Iris pigment epithelial cell (primary cell): ENCODE results near the gene PDCD7.
"Not testable (repeated sequence)": the region's sequence is repeated elsewhere in the genome, so short reads cannot be mapped to it uniquely, and the experiment has no call there.

Experiments used
- DNase-seq: peaks from one replicate; pipeline ENCODE4 v3.0.0-alpha.2; 2011; ENCODE audit warnings: low read depth

The PDCD7 gene, protein sequence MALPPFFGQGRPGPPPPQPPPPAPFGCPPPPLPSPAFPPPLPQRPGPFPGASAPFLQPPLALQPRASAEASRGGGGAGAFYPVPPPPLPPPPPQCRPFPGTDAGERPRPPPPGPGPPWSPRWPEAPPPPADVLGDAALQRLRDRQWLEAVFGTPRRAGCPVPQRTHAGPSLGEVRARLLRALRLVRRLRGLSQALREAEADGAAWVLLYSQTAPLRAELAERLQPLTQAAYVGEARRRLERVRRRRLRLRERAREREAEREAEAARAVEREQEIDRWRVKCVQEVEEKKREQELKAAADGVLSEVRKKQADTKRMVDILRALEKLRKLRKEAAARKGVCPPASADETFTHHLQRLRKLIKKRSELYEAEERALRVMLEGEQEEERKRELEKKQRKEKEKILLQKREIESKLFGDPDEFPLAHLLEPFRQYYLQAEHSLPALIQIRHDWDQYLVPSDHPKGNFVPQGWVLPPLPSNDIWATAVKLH

DNA sequence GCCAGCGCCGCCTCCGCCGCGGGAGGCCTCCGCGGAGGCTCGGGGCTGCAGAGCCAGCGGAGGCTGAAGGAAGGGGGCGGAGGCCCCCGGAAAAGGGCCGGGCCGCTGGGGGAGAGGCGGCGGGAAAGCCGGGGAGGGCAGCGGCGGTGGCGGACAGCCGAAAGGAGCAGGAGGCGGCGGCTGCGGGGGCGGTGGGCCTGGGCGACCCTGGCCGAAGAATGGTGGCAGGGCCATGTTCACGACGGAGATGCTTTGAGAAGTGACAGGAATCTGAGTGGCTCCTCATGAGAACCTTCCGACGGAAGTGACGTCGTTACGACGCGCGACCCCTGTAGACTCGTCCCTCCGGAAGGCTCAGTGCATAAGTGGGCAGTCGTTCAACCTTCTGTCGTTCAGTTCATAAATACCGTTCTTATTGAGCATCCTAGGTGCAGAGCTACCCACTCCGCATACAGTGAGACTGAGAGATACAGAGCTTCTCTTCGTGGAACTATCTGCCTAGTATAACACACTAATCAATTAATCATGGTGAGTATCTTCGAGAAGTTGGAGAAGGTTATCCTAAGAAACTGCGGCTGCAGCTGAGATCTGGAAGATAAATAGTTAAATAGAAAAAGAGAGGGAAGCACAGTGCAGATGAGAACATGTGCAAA is at the start of gene PDCD7:
PDCD7 (minus strand) TSS at position 261 of the 653 bp plus-strand sequence; CDS start at position 234, 27 bp downstream.
- DNase-seq: peak; percentile 94

DNA sequence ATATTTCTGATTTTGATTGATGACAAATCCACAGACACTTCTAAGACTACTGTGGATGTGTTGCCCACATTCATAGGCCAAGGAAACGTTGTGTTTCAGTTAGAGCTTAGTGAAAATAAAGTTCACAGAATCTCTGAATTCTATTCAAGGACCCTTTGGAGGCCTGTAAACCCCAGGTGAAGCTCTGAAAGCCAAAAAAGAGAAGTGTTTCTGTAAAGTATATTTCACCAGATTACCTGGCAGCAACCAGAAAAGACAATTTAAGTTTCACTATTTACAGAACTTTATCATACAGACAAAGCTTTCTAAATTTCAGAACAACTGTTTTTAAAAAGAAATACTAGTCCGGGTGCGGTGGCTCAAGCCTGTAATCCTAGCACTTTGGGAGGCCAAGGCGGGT is 48.9 kb upstream of the PDCD7 start:
- no peak for DNase-seq

DNA sequence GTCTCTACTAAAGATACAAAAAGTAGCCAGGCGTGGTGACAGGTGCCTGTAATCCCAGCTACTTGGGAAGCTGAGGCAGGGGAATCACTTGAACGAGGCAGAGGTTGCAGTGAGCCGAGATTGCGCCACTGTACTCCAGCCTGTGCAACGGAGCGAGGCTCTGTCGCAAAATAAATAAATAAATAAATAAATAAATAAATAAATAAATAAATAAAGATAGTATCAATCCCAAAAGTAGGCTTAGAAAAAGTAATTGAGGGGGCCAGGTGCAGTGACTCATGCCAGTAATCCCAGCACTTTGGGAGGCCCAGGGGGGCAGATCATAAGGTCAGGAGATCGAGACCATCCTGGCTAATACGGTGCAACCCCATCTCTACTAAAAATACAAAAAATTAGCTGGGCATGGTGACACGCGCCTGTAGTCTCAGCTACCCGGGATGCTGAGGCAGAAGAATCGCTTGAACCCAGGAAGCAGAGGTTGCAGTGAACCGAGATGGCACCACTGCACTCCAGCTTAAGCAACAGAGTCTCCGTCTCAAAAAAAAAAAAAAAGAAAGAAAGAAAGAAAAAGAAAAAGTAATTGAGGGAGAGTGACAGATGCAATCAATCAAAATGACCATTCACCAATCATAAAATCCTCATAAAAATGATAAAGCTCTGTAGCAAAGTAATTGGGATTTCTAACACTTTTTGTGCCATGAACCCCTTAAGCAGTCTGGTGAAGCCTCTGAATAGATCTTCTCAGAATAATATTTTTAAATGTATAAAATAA is 48.2 kb upstream of the PDCD7 start:
- not testable (repeated sequence) for DNase-seq

DNA sequence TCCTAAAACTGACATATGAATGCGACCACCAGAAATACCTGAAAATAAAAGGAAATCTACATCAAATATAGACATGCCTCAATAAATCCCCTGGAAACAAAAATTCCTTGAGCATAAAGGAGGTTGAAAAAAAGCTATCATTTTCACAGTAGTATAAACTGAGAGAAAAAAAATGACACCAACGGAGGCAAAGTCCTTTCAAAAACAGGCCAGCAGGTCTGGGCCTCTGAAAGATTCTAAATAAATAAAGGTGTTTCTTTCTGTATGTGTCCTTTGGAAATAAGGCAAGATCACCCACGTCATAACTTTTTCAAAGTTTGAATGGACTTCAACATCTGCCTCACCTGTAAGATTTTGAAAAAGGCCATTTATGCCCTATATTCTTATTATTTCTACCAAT is 46.6 kb upstream of the PDCD7 start:
- no peak for DNase-seq

DNA sequence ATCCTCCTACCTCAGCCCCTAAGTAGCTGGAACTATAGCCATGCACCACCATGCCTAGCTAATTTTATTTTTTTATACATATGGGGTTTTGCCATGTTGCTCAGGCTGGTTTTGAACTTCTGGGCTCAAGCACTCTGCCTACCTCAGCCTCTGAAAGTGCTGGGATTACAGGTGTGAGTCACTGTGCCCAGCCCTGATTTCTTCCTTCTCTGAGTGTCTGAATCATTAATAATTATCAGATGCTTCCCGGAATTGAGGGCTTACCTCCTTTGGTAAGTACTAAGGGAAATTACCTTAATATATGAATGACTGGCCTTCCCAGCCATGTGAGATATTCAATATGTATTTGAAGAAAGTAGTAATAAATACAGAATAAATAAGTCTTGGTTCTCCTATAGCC is 44.3 kb upstream of the PDCD7 start:
- DNase-seq: peak; percentile 19

DNA sequence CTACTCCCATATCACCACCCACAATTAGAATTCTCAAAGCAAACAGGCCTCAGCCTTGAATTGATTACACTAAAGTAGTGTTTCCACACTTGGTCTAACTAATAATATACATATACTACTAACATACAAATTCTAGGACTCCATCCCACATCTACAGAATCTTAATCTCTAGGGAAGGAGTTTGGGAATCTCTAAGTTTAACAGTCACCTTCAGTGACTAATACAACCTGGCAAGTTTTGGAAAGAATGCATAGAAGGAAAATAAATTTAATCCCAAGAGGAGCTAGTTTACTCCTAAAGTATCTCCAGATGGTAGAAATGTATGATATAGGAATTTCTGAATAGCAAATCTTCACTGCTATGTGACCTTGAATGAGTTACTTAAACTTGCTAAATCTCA is 42.4 kb upstream of the PDCD7 start:
- no peak for DNase-seq

DNA sequence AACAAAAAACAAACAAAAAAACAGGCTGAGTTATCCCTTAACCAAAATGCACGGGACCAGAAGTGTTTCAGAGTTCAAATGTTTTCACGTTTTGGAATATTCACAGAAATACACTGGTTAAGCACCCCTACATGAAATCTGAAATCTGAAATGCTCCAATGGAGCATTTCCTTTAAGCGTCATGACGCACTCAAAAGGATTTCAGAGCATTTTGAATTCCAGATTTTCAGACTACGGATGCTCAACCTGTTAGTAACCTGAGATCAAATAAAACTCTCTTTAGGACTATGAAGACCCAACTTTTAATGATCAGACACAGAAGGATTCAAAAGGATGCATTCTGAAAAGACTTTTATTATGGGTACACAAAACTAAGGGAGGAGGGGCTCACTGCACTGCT is 41.9 kb upstream of the PDCD7 start:
- DNase-seq: no peak

DNA sequence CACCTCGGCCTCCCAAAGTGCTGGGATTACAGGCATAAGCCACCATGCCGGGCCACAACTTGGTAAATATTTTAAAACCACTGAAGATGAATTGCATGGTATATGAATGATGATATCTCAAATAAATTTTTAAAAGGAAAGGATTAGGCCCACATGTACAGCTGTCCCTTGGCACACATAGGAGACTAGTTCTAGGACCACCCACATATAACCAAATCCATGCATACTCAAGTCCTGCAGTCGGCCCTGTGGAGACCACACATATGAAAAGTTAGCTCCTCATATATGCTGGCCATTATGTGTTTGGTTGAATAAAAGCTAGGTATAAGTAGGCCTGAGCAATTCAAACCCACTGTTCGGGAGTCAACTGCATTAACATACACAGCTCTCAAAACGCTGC is 40.9 kb upstream of the PDCD7 start:
- no peak for DNase-seq

DNA sequence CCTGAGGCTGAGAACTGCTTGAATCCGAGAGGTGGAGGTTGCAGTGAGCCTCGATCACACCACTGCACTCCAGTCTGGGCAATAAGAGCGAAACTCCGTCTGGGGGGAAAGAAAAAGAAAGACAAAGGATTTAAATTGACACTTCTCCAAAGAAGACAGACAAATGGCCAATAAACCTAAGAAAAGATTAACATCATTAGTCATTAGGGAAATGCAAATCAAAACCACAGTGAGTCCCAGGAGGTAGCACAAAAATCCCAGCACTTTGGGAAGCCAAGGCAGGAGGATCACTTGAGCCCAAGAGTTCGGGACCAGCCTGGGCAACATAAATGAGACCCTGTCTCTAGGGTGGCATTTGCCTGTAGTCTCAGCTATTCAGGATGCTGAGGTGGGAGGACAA is 38.9 kb upstream of the PDCD7 start:
- no peak for DNase-seq

DNA sequence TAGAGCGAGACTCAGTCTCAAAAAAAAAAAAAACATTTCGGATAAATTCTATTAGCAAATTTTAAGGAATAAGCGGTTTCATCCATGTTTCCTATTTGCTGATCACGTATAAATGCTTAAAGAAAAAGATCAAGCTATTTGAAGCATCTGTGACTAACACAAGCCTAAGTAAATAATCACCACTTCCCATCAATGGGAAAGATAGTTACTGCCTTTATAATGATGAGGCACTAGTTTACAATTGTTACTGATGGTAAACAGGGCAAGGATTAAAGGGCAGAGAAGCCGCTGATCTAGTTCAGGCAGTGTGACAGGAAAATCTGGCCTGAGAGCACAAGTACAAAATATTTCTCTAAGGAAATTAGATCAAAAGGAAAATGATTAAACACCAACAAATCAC is 37.8 kb upstream of the PDCD7 start:
- peak; percentile 15 for DNase-seq

DNA sequence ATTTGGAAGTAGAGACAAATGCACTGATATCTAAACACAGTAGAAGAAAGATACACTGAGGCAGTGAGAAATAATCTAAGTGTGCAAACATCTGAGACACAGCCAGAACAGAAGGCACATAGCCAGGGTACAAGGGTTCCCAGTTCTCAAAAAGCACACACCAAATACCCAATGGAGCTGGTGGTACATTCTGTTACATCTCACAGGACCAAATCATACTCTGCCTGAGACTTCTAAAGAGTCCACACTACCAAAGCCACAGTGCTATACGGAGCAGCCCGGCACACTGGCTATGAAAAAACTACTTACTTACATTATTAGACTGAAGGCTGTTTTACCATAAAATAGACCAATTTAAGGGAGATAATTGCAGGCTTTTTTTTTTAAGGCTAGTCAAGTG is 32.3 kb upstream of the PDCD7 start:
- no peak for DNase-seq

DNA sequence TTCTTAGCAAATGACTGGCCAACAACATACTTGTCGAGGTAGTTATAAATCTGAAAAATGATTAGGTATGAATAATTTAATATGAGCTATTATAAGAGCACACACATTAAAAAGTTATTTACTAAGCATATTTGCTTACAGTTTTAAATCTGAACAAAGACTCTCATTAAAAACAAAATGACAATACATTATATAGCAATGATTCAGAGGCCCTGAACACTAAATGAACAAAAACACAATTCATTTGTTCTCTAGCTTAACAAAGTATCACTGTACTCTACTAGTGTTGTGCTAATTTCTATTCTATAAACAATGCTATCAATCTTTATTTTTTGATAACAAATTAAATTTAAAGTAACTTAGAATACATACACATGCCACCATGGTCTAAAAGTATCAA is 30.5 kb upstream of the PDCD7 start:
- no peak for DNase-seq

DNA sequence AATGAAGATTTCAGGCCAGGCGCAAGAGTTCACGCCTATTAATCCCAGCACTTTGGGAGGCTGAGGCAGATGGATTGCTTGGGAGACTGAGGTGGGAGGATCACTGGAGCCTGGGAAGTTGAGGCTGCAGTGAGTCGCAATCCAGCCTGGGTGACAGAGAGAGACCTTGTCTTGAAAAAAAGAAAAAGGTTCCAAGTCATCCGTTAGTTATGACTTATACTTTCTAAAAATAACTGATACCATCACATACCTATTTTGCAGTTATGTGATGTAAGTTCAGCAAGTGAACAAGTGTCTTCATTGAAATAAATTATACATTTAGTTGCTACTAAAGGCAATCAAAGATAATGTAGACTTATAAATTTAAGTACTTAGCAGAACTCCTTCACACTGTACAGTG is 29.4 kb upstream of the PDCD7 start:
- DNase-seq: peak; percentile 6

DNA sequence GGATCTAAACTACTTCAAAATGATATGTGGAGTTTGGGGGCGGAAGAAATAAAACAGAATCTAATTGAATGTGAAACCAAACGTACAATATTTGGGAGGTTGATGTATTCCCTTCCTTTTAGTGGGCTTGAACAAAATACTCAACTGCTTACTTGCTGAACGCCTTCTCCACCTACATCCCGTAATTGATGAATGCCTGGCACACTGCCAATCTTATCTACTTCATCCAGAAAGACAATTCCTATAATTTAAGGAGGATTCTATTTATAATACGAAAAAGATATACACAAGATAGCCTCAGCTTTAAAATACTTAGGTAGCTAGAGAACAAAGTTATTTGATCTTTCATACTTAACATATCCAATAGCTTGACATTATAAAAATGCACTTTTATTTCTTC is 23.1 kb upstream of the PDCD7 start:
- no peak for DNase-seq

DNA sequence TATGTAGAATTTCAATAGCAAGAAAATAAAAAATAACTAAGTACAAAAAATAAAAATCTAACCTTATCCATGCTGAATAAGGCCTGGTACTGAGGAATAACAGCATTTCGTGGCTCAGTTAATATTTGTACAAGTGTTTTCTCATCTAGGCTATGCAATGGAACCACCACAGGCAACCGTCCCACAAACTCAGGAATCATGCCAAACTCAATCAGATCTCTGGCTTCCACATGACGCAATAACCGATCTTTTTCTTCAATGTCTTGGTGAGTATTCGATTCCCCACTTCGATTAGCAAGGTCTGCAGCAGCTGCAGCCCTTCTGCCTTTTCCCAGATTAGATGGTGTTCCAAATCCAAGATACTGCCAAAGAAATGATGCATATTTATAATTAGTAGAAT is 21.1 kb upstream of the PDCD7 start:
- DNase-seq: no peak

DNA sequence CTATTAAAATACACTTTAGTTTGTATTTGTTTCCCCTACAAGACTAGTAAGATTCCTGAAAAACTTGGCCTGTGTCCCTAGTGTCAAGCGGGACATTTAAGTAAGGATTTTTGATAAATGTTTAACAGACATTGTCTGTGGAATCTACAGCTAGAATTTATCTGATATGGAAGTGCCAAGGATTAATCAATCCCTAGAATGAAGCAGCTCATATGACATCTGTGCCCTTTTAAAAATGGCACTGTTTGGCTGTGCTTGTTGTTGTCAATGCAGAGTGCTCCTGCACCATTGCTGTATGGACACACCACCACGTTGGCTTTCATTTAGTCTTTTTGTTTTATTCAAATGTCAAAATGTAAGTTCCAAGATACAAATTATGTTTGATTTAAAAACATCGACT is 14.3 kb upstream of the PDCD7 start:
- DNase-seq: no peak

DNA sequence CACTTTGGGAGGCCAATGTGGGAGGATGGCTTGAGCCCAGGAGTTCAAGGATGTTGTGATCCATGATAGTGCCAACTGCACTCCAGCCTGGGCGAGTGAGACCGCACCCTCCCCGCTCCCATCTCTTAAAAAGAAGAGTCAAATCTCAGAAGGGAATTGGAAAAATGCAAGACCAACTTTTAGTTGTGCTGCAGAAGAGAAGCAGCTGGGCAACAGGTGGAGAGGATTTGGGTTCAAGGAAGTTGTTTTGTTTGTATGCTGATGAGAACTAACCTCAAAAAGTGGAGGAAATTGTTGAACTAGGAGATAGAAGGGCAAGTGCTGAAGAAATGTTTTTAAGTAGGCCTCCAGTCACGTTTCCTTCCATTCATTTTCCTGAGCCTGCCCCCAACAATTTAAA is 12.8 kb upstream of the PDCD7 start:
- no peak for DNase-seq

DNA sequence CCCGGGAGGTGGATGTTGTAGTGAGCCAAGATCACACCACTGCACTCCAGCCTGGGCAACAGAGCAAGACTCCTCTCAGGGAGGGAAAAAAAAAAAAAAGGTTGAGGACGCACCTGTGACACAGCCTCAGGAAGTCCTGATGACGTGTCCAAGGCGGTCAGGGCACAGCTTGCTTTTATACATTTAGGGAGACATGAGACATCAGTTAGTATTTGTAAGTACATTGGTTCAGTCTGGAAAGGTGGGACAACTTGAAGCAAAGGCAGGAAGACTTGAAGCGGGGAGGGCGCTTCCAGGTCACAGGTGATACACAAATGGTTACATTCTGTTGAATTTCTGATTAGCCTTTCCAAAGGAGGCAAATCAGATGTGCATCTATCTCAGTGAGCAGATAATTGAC is 5.0 kb upstream of the PDCD7 start:
- DNase-seq: not testable (repeated sequence)

DNA sequence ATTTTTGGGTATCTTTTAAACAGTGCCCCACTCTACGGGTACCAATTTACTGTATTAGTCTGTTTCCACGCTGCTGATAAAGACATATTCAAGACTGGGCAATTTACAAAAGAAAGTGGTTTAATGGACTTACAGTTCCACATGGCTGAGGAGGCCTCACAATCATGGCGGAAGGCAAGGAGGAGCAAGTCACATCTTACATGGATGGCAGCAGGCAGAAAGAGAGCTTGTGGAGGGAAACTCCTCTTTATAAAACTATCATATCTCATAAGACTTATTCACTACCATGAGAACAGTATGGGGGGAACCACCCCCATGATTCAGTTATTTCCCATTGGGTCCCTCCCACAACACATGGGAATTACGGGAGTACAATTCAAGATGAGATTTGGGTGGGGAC is 4.3 kb upstream of the PDCD7 start:
- DNase-seq: not testable (repeated sequence)

DNA sequence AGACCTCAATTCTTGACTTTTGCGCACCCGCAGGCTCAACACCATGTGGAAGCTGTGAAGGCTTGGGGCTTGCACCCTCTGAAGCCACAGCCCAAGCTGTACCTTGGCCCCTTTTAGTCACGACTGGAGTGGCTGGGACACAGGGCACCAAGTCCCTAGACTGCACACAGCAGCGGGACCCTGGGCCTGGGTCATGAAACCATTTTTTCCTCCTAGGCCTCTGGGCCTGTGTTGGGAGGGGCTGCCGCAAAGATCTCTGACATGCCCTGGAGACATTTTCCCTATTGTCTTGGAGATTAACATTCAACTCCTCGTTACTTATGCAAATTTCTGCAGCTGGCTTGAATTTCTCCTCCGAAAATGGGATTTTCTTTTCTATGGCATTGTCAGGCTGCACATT is 3.5 kb upstream of the PDCD7 start:
- not testable (repeated sequence) for DNase-seq

DNA sequence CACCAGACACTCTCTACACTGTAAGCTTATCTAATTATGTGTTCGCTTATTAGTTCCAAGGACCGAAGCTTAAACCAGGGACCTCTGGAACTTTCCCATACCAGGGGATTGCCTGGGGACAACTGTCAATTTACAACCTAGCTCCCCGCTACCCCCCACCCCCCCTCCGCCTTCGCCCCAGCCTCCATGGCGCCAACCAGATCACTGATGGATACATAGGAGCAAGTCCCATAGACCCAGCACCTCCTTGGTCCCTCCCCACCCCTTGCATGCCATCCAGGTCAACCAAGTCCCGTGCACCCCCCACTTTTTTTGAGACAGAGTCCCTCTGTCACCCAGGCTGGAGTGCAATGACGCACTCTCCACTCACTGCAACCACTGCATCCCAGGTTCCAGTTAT is 930 bp upstream of the PDCD7 start:
- DNase-seq: no peak

DNA sequence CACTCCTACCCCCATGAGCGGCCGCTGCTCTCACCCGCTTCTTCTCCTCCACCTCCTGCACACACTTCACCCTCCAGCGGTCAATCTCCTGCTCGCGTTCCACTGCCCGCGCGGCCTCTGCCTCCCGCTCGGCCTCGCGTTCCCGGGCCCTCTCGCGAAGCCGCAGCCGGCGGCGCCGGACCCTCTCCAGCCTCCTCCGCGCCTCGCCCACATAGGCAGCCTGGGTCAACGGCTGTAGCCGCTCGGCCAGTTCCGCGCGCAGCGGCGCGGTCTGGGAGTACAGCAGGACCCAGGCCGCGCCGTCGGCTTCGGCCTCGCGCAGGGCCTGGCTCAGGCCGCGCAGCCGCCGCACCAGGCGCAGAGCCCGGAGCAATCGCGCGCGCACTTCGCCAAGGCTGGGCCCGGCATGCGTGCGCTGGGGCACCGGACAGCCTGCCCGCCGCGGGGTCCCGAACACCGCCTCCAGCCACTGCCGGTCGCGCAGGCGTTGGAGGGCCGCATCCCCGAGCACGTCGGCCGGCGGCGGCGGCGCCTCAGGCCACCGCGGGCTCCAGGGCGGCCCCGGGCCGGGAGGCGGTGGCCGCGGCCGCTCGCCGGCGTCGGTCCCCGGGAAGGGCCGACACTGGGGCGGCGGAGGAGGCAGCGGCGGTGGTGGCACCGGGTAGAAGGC is 595 bp downstream of the PDCD7 start:
- peak; percentile 78 for DNase-seq
